ENCODE measurements around the gene ZNF398. TPM values are rescaled to one million over a fixed set of nuclear protein-coding genes. Genes with fewer than 3 reads are reported as not detected.

Gene ZNF398
- total RNA-seq, result 10 to 100 TPM; 11.2 to 22.4 TPM

- TF ChIP-seq POLR2A (IDR thresholded peaks at IDR 0.05), result peak; percentile 45 to 51 (median 50)
- peak; percentile 50 to 99 (median 85) for TF ChIP-seq CTCF (IDR thresholded peaks at IDR 0.05)
- H3K9me3 ChIP-seq, result no peaks in the 10 kb centered on the region
- peaks cover 48% of the 10 kb centered on the region for H3K4me1 ChIP-seq
- ATAC-seq (peak; percentile 91), DNase-seq (peak; percentile 71 to 80 (median 74))
- H3K36me3 ChIP-seq (replicated peaks in 1 of 2; ENCODE audit: insufficient read depth in 1 of 2, low read depth in 2 of 2), result no peaks in the 10 kb centered on the region
- H3K27ac ChIP-seq, result peak within 1 kb of the TSS; percentile 65 to 94 (median 88)
- peak within 1 kb of the TSS; percentile 58 to 82 for H3K4me3 ChIP-seq
- 0 to 1% methylated on average over 8 to 76 of the region's 79 CpGs for WGBS, 2 donors
- H3K27me3 ChIP-seq, result no peaks in the 10 kb centered on the region
- intact Hi-C loops (cut with DNase I), result no loop called here
Observed at GRCh38 chr7:149147072-149147751, at the start of gene ZNF398. ZNF398 (plus strand) TSS chr7:149147453; CDS start chr7:149147743, 290 bp downstream.

GRCh38 chr7:149099058-149099457 lies 48.2 kb upstream of the ZNF398 start:
- Histone ChIP-seq H3K27me3 (no peaks in the 10 kb centered on the region), H3K4me3 (no peak overlapping the region), H3K4me1 (no peaks in the 10 kb centered on the region), H3K27ac (no peak overlapping the region), H3K9me3 (no peaks in the 10 kb centered on the region), H3K36me3 (replicated peaks in 1 of 2; ENCODE audit: insufficient read depth in 1 of 2, low read depth in 2 of 2) (peaks cover 0 to under 1% of the 10 kb centered on the region in 2 donors)
- WGBS, 2 donors, result 80 to 84% methylated on average over 6 of the region's 6 CpGs
- DNase-seq (no peak), ATAC-seq (no peak)
- TF ChIP-seq CTCF (IDR thresholded peaks at IDR 0.05) (no peak), POLR2A (IDR thresholded peaks at IDR 0.05) (no peak)
- intact Hi-C loops (cut with DNase I), result no loop called here

GRCh38 chr7:149100821-149101220 lies 46.4 kb upstream of the ZNF398 start:
- TF ChIP-seq POLR2A (IDR thresholded peaks at IDR 0.05), result no peak
- H3K27me3 ChIP-seq, result no peaks in the 10 kb centered on the region
- no peak overlapping the region for H3K27ac ChIP-seq
- H3K36me3 ChIP-seq (replicated peaks in 1 of 2; ENCODE audit: insufficient read depth in 1 of 2, low read depth in 2 of 2), result peaks cover 0 to 3% of the 10 kb centered on the region in 2 donors
- no peak for DNase-seq
- WGBS, 2 donors, result 87 to 91% methylated on average over 2 of the region's 2 CpGs
- H3K4me1 ChIP-seq, result no peaks in the 10 kb centered on the region
- H3K9me3 ChIP-seq, result no peaks in the 10 kb centered on the region
- H3K4me3 ChIP-seq, result no peak overlapping the region
- ATAC-seq, result no peak
- intact Hi-C loops (cut with DNase I), result no loop called here

DNA sequence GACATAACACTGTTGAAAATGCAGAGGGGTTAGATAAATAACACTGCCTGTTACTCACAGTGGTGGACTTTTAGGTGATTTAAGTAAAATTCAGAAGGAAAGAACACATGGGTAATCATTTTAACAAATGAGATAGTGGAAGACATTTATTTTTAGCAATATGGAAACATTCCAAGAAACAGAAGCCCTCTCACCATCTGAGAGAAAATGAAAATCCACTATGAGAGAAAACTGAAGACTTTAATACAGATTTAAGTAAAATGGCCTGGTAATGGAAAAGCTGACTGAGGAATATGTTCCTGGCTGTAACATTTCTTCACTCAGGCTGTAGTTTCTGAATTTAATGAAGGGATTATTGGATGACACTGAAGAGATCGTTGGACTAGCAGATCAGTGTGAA lies 44.6 kb upstream of the ZNF398 start:
- DNase-seq (no peak), ATAC-seq (no peak)
- Histone ChIP-seq H3K4me1 (no peaks in the 10 kb centered on the region), H3K27ac (no peak overlapping the region), H3K9me3 (no peaks in the 10 kb centered on the region), H3K36me3 (replicated peaks in 1 of 2; ENCODE audit: insufficient read depth in 1 of 2, low read depth in 2 of 2) (peaks cover 0 to 3% of the 10 kb centered on the region in 2 donors), H3K27me3 (no peaks in the 10 kb centered on the region), H3K4me3 (no peak overlapping the region)
- TF ChIP-seq POLR2A (IDR thresholded peaks at IDR 0.05), result no peak
- TF ChIP-seq CTCF (IDR thresholded peaks at IDR 0.05), result no peak
- WGBS, 2 donors, result 63 to 65% methylated on average over 1 of the region's 1 CpG
- intact Hi-C loops (cut with DNase I), result no loop called here

- Histone ChIP-seq H3K27me3 (no peaks in the 10 kb centered on the region), H3K36me3 (replicated peaks in 1 of 2; ENCODE audit: insufficient read depth in 1 of 2, low read depth in 2 of 2) (peaks cover 0 to 3% of the 10 kb centered on the region in 2 donors), H3K9me3 (no peaks in the 10 kb centered on the region), H3K4me1 (no peaks in the 10 kb centered on the region), H3K27ac (no peak overlapping the region), H3K4me3 (no peak overlapping the region)
- WGBS, 2 donors, result 83 to 93% methylated on average over 2 to 9 of the region's 9 CpGs
- intact Hi-C loops (cut with DNase I), result no loop called here
- DNase-seq (no peak), ATAC-seq (no peak)
- TF ChIP-seq POLR2A (IDR thresholded peaks at IDR 0.05), result no peak
- TF ChIP-seq CTCF (IDR thresholded peaks at IDR 0.05), result no peak
Observed at GRCh38 chr7:149103424-149103823, 43.8 kb upstream of the ZNF398 start.

All from body of pancreas (tissue), 4 donors.